ENCODE results near the gene ANK2.
"Not testable (repeated sequence)": the region's sequence is repeated elsewhere in the genome, so short reads cannot be mapped to it uniquely, and the experiment has no call there.

ANK2 gene

GRCh38 chr4:113065629-113066028 lies 16.2 kb downstream of the ANK2 start:
- H3K27ac ChIP-seq = no peak overlapping the region
- no peaks in the 10 kb centered on the region for H4K20me1 ChIP-seq
- TF ChIP-seq Cebpa-rat (IDR thresholded peaks at IDR 0.05) = no peak
- H3K9me3 ChIP-seq = no peaks in the 10 kb centered on the region
- no peaks in the 10 kb centered on the region for H3K36me3 ChIP-seq
- H3K27me3 ChIP-seq = no peaks in the 10 kb centered on the region
- H3K4me3 ChIP-seq = no peak overlapping the region
- H3K4me2 ChIP-seq = no peak overlapping the region
- H3K9ac ChIP-seq = no peak overlapping the region
- H3K4me1 ChIP-seq = no peaks in the 10 kb centered on the region

DNA sequence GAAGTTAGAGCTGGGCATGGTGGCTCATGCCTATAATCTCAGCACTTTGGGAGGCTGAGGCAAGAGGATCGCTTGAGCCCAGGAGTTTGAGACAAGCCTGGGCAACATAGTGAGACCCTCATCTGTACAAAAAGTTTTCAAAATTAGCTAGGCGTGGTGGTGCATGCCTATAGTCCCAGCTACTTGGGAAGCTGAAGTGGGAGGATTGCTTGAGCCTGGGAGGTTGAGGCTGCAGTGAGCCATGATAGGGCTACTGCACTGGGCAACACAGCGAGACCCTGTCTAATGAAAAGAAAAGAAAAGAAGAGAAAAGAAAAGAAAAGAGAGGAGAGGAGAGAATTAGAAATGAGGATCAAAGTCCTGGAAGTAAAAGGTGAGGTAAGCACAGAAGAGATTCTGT lies 19.3 kb downstream of the ANK2 start:
- H3K4me1 ChIP-seq, H3K9me3 ChIP-seq, H3K27me3 ChIP-seq, H3K27ac ChIP-seq, H3K9ac ChIP-seq, H4K20me1 ChIP-seq, H3K4me3 ChIP-seq, H3K4me2 ChIP-seq, H3K36me3 ChIP-seq: not testable (repeated sequence)

GRCh38 chr4:113069212-113069892 lies 19.9 kb downstream of the ANK2 start:
- H4K20me1 ChIP-seq = no peaks in the 10 kb centered on the region
- no peaks in the 10 kb centered on the region for H3K27me3 ChIP-seq
- H3K4me3 ChIP-seq = no peak overlapping the region
- H3K36me3 ChIP-seq = no peaks in the 10 kb centered on the region
- H3K9me3 ChIP-seq = no peaks in the 10 kb centered on the region
- H3K4me1 ChIP-seq = no peaks in the 10 kb centered on the region
- TF ChIP-seq Cebpa-rat (IDR thresholded peaks at IDR 0.05) = no peak
- H3K9ac ChIP-seq = no peak overlapping the region
- H3K27ac ChIP-seq = no peak overlapping the region
- no peak overlapping the region for H3K4me2 ChIP-seq

- no peak for TF ChIP-seq Cebpa-rat (IDR thresholded peaks at IDR 0.05)
- Histone ChIP-seq H3K4me2 (no peak overlapping the region), H3K4me3 (no peak overlapping the region), H4K20me1 (no peaks in the 10 kb centered on the region), H3K9ac (no peak overlapping the region), H3K27ac (no peak overlapping the region), H3K9me3 (no peaks in the 10 kb centered on the region), H3K36me3 (no peaks in the 10 kb centered on the region), H3K27me3 (no peaks in the 10 kb centered on the region), H3K4me1 (no peaks in the 10 kb centered on the region)
Measured at GRCh38 chr4:113070755-113071154, 21.3 kb downstream of the ANK2 start.

DNA sequence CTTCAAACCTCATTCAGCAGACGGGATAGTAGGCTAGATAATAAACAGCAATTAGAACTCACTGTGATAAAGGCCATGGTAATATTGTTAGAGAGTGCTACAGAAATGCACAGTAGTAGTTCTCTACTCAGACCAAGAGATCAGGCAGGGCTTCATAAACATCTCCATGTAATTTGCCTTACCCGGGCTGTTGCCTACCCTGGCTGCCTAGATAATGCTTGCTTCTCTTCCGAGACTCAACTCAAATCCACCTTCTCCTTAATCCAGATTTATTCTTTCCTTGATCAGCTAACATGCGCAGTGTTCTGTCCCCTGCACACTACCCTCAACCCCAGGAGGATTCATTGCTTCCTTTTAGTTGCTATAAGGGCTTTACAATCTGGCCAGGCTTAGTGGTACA lies 21.8 kb downstream of the ANK2 start:
- no peak for TF ChIP-seq Cebpa-rat (IDR thresholded peaks at IDR 0.05)

DNA sequence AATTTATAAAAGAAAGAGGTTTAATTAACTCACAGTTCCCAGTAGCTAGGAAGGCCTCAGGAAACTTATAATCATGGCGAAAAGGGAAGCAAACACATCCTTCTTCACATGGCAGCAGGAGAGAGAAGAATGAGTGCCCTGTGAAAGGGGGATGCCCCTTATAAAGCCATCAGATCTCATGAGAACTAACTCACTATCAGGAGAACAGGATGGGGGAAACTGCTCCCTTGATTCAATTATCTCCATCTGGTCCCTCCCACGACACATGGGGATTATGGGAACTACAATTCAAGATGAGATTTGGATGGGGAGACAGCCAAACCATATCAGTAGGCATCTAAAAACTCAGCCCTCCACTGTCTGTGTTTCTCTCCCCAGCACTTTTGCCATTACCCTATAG lies 22.4 kb downstream of the ANK2 start:
- Histone ChIP-seq H3K9ac (no peak overlapping the region), H3K4me3 (no peak overlapping the region), H3K4me1 (no peaks in the 10 kb centered on the region), H4K20me1 (no peaks in the 10 kb centered on the region), H3K36me3 (no peaks in the 10 kb centered on the region), H3K4me2 (no peak overlapping the region), H3K27me3 (no peaks in the 10 kb centered on the region), H3K27ac (no peak overlapping the region), H3K9me3 (no peaks in the 10 kb centered on the region)
- no peak for TF ChIP-seq Cebpa-rat (IDR thresholded peaks at IDR 0.05)

More for the DNA sequence above, 21.8 kb downstream of the ANK2 start:
- H4K20me1 ChIP-seq = no peaks in the 10 kb centered on the region
- H3K4me1 ChIP-seq = no peaks in the 10 kb centered on the region
- H3K9me3 ChIP-seq = no peaks in the 10 kb centered on the region
- H3K4me3 ChIP-seq = no peak overlapping the region
- no peak overlapping the region for H3K27ac ChIP-seq
- no peaks in the 10 kb centered on the region for H3K36me3 ChIP-seq
- no peak overlapping the region for H3K4me2 ChIP-seq
- H3K27me3 ChIP-seq = no peaks in the 10 kb centered on the region
- H3K9ac ChIP-seq = no peak overlapping the region

DNA sequence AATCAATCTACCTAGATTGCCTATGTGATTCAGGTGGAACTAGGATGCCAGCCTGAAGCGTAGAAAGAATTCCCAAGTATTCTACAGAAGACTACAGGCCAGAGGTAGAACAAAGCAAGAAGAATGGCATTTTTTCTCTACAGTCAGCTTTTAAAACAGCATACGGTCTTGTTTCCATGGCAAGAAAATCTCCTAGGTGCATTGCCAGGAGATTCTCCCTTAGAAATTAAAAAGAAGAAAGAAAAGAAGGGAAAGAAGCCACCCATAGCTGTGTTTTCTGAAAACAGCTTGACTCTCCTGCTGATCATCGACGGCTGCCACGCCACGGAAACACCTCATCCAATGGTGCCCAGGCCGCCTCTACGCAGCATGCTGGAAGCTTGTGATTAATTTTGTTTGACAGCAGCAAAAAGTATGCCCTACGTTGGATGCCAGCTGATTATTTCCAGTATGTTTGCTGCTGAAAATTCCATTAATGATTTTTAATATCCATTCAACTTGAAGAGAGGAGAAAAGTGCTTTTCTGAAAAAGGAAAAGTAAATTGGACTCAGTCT lies 24.1 kb downstream of the ANK2 start:
- Histone ChIP-seq H3K4me3 (no peak overlapping the region), H3K9ac (no peak overlapping the region), H3K4me2 (no peak overlapping the region), H3K36me3 (no peaks in the 10 kb centered on the region), H3K27me3 (no peaks in the 10 kb centered on the region), H3K4me1 (no peaks in the 10 kb centered on the region), H3K27ac (no peak overlapping the region), H3K9me3 (no peaks in the 10 kb centered on the region), H4K20me1 (no peaks in the 10 kb centered on the region)
- TF ChIP-seq Cebpa-rat (IDR thresholded peaks at IDR 0.05) = no peak

DNA sequence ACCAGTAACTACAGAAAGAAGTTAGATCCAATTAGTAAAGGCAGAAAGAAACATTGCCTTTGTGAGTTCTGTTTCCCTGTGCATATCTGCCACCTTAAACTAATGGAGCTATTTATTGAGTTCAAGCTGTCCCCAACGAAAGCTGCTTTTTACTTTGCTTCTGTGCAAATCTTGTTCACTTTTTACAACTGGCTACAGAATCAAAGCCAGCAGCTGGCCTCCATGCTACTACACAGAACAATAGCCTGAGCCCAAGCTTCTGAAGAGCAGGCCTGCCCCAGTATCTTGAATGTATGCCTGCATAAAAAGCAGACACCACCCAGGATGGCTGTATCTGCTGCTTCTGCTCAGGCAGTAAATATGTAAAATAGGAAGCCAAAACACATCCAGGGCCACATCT lies 28.1 kb downstream of the ANK2 start:
- H3K27me3 ChIP-seq = no peaks in the 10 kb centered on the region
- no peaks in the 10 kb centered on the region for H3K36me3 ChIP-seq
- no peak overlapping the region for H3K27ac ChIP-seq
- H3K4me3 ChIP-seq = no peak overlapping the region
- H3K4me2 ChIP-seq = no peak overlapping the region
- H3K9ac ChIP-seq = no peak overlapping the region
- no peaks in the 10 kb centered on the region for H3K4me1 ChIP-seq
- H3K9me3 ChIP-seq = no peaks in the 10 kb centered on the region
- no peak for TF ChIP-seq Cebpa-rat (IDR thresholded peaks at IDR 0.05)
- no peaks in the 10 kb centered on the region for H4K20me1 ChIP-seq

GRCh38 chr4:113078066-113078465 lies 28.6 kb downstream of the ANK2 start:
- no peaks in the 10 kb centered on the region for H3K27me3 ChIP-seq
- TF ChIP-seq Cebpa-rat (IDR thresholded peaks at IDR 0.05) = no peak
- no peaks in the 10 kb centered on the region for H3K36me3 ChIP-seq
- peaks cover 1% of the 10 kb centered on the region for H3K4me1 ChIP-seq
- H3K9me3 ChIP-seq = no peaks in the 10 kb centered on the region
- no peak overlapping the region for H3K9ac ChIP-seq
- no peak overlapping the region for H3K4me2 ChIP-seq
- no peak overlapping the region for H3K4me3 ChIP-seq
- no peak overlapping the region for H3K27ac ChIP-seq
- H4K20me1 ChIP-seq = no peaks in the 10 kb centered on the region

DNA sequence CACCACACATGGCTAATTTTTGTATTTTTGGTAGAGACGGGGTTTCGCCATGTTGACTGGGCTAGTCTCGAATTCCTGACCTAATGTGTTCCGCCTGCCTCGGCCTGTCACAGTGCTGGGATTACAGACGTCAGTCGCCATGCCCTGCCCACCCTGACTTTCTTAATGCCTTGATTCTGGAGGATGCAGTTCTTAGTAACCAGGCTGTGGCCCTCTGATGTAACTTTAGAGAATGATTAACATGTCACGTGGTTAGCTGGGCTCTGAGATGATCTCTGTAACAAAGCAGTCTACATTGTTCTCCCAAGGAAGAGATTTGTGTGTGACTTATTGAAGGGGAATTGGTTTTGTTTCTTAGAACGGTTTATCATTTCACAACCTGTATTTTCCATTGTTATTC lies 30.6 kb downstream of the ANK2 start:
- no peaks in the 10 kb centered on the region for H3K27me3 ChIP-seq
- H3K4me3 ChIP-seq = no peak overlapping the region
- no peak overlapping the region for H3K9ac ChIP-seq
- no peak overlapping the region for H3K27ac ChIP-seq
- TF ChIP-seq Cebpa-rat (IDR thresholded peaks at IDR 0.05) = no peak
- peaks cover 6% of the 10 kb centered on the region for H3K4me1 ChIP-seq
- no peaks in the 10 kb centered on the region for H3K36me3 ChIP-seq
- no peak overlapping the region for H3K4me2 ChIP-seq
- no peaks in the 10 kb centered on the region for H3K9me3 ChIP-seq
- H4K20me1 ChIP-seq = no peaks in the 10 kb centered on the region

GRCh38 chr4:113080624-113081023 lies 31.2 kb downstream of the ANK2 start:
- Histone ChIP-seq H4K20me1 (no peaks in the 10 kb centered on the region), H3K4me3 (no peak overlapping the region), H3K4me1 (peaks cover 6% of the 10 kb centered on the region), H3K4me2 (no peak overlapping the region), H3K27ac (no peak overlapping the region), H3K36me3 (no peaks in the 10 kb centered on the region), H3K9ac (no peak overlapping the region), H3K9me3 (no peaks in the 10 kb centered on the region), H3K27me3 (no peaks in the 10 kb centered on the region)
- TF ChIP-seq Cebpa-rat (IDR thresholded peaks at IDR 0.05) = no peak

All from BLaER1 (cell line).